HepG2 (cell line): Measurements from ENCODE around the gene ZNF747.

Source experiments
- HBP1 ChIP-seq: IDR thresholded peaks from 2 replicates; pipeline ENCODE4 v1.6.1; 2016; ENCODE audit warnings: low read depth, control low read depth
- THAP7 ChIP-seq: sonication (generic); formaldehyde crosslinking; IDR thresholded peaks from 2 replicates; pipeline ENCODE4 v1.8.1; 2023; ENCODE audit warnings: mild to moderate bottlenecking, missing genetic modification reagents
- ZNF282 ChIP-seq: fragments of 450-650 bp; IDR thresholded peaks from 2 replicates; pipeline ENCODE4 v1.6.1; 2018; ENCODE audit not compliant: partially characterized antibody
- ZNF660 ChIP-seq: sonication (generic); formaldehyde crosslinking; IDR thresholded peaks from 2 replicates; pipeline ENCODE4 v1.5.1; 2020; ENCODE audit warnings: mild to moderate bottlenecking, low read depth, missing genetic modification reagents, borderline replicate concordance

GRCh38 chr16:30518552-30518951 lies 16.1 kb downstream of the ZNF747 start:
- TF ChIP-seq ZNF282 = no peak
- TF ChIP-seq HBP1 = no peak
- no peak for TF ChIP-seq ZNF660 (CRISPR knock-in tag)
- no peak for TF ChIP-seq THAP7 (CRISPR knock-in tag)
